ENCODE data around the gene MET. TPM values are rescaled to one million over a fixed set of nuclear protein-coding genes. Genes with fewer than 3 reads are reported as not detected.
"Not testable (repeated sequence)": the region's sequence is repeated elsewhere in the genome, so short reads cannot be mapped to it uniquely, and the experiment has no call there.

The MET gene
- total and polyA plus RNA-seq, 2 of the 13 experiments (the other 11 are each of a cell fraction or from before 2014, with no cell fraction given): 21.8 to 31.5 TPM

DNA sequence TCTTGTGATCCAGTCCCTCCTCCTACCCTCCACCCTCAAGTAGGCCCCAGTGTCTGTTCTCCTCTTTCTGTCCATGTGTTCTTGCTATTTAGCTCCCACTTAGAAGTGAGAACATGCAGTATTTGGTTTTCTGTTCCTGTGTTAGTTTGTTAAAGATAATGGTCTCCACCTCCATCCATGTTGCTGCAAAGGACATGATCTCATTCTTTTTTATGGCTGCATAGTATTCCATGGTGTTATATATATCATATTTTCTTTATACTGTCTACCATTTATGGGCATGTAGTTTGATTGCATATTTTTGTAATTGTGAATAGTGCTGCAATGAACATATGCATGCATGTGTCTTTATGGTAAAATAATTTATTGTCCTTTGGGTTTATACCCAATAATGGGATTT, 12.7 kb upstream of the MET start:
- H2AFZ ChIP-seq (ENCODE audit: low read length); BruUV-seq (replicated peaks); H3K9ac ChIP-seq (ENCODE audit: insufficient read depth, low read depth, low read length); H3K27me3 ChIP-seq (ENCODE audit: control insufficient read depth in 1 of 2, insufficient read depth in 2 of 2, low read length in 2 of 2); H3K27ac ChIP-seq (ENCODE audit: extremely low read length, insufficient read depth, low read length); H3K4me1 ChIP-seq (ENCODE audit: insufficient read depth, low read length); FAIRE-seq; intact Hi-C loops (cut with micrococcal nuclease; ENCODE audit: unreplicated experiment); H3K9me3 ChIP-seq (ENCODE audit: low read length); H4K20me1 ChIP-seq (ENCODE audit: insufficient read depth, low read length); DNase-seq (ENCODE audit: low spot score); POLR2A ChIA-PET; H3K4me2 ChIP-seq (ENCODE audit: low read depth, low read length); in situ Hi-C loops (cut with HindIII; ENCODE audit: extremely low pct_ligation_motif_present, low pct_unique_long_range_greater_than_20kb); ATAC-seq; H3K4me3 ChIP-seq (replicated peaks in 1 of 3; ENCODE audit: insufficient read depth in 1 of 3, low read depth in 2 of 3, low read length in 3 of 3); CTCF ChIA-PET (ENCODE audit: low intra/inter-chr PET ratio, low total read pairs); H3K79me2 ChIP-seq (ENCODE audit: insufficient read depth, low read length); H3K36me3 ChIP-seq (replicated peaks in 1 of 2; ENCODE audit: control insufficient read depth in 1 of 2, insufficient read depth in 2 of 2, low read length in 2 of 2): not testable (repeated sequence)

GRCh38 chr7:116661865-116662264, 10.1 kb upstream of the MET start:
- Histone ChIP-seq H3K9me3 (ENCODE audit: low read length) (no peaks in the 10 kb centered on the region), H3K4me2 (ENCODE audit: low read depth, low read length) (no peak overlapping the region), H3K27ac (ENCODE audit: extremely low read length, insufficient read depth, low read length) (no peak overlapping the region), H3K79me2 (ENCODE audit: insufficient read depth, low read length) (no peaks in the 10 kb centered on the region), H2AFZ (ENCODE audit: low read length) (no peak overlapping the region), H4K20me1 (ENCODE audit: insufficient read depth, low read length) (no peaks in the 10 kb centered on the region), H3K27me3 (ENCODE audit: control insufficient read depth in 1 of 2, insufficient read depth in 2 of 2, low read length in 2 of 2) (no peaks in the 10 kb centered on the region; a peak in 1 of 5 replicates), H3K4me1 (ENCODE audit: insufficient read depth, low read length) (no peaks in the 10 kb centered on the region), H3K36me3 (replicated peaks in 1 of 2; ENCODE audit: control insufficient read depth in 1 of 2, insufficient read depth in 2 of 2, low read length in 2 of 2) (no peaks in the 10 kb centered on the region), H3K4me3 (replicated peaks in 1 of 3; ENCODE audit: insufficient read depth in 1 of 3, low read depth in 2 of 3, low read length in 3 of 3) (no peak overlapping the region), H3K9ac (ENCODE audit: insufficient read depth, low read depth, low read length) (no peak overlapping the region)
- FAIRE-seq (no peak), ATAC-seq (no peak), DNase-seq (ENCODE audit: low spot score) (no peak)
- in situ Hi-C loops (cut with HindIII; ENCODE audit: extremely low pct_ligation_motif_present, low pct_unique_long_range_greater_than_20kb) (no loop called here), intact Hi-C loops (cut with micrococcal nuclease; ENCODE audit: unreplicated experiment) (no loop called here)
- no TSS peak for BruUV-seq (replicated peaks)
- TF ChIP-seq PHF5A (CRISPR knock-in tag; IDR thresholded peaks at IDR 0.05; ENCODE audit: low read depth, unreplicated experiment): no peak
- no peak for TF ChIP-seq NFIB (CRISPR knock-in tag; IDR thresholded peaks at IDR 0.05; ENCODE audit: borderline replicate concordance)
- CTCF ChIA-PET (ENCODE audit: low intra/inter-chr PET ratio, low total read pairs): no interaction called here
- POLR2A ChIA-PET: no interaction called here

DNA sequence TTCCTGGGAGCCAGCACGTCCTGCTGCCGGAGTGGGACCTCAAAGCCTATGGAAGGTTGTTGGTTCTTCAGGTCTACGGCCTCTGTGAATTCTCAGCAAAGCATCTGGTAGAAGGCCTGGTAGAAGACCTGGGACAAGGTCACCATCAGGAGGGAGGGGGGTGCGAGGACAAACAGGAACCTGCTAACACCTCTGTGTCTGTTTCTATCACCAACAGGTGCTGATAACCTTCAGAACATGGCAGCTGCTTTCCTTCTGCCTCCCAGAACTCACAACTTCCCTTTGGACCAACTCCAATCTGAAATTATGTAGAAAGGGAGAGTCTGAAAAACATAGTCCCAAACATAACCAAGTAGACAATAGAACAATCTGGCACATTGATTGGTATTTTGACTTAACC, 8.3 kb upstream of the MET start:
- ChIA-PET POLR2A (no interaction called here), CTCF (ENCODE audit: low intra/inter-chr PET ratio, low total read pairs) (no interaction called here)
- Histone ChIP-seq H3K9ac (ENCODE audit: insufficient read depth, low read depth, low read length) (no peak overlapping the region), H3K27me3 (ENCODE audit: control insufficient read depth in 1 of 2, insufficient read depth in 2 of 2, low read length in 2 of 2) (no peaks in the 10 kb centered on the region), H3K27ac (ENCODE audit: extremely low read length, insufficient read depth, low read length) (no peak overlapping the region), H3K9me3 (ENCODE audit: low read length) (no peaks in the 10 kb centered on the region), H4K20me1 (ENCODE audit: insufficient read depth, low read length) (no peaks in the 10 kb centered on the region), H3K4me3 (replicated peaks in 1 of 3; ENCODE audit: insufficient read depth in 1 of 3, low read depth in 2 of 3, low read length in 3 of 3) (no peak overlapping the region), H2AFZ (ENCODE audit: low read length) (no peak overlapping the region), H3K4me2 (ENCODE audit: low read depth, low read length) (no peak overlapping the region), H3K36me3 (replicated peaks in 1 of 2; ENCODE audit: control insufficient read depth in 1 of 2, insufficient read depth in 2 of 2, low read length in 2 of 2) (no peaks in the 10 kb centered on the region), H3K79me2 (ENCODE audit: insufficient read depth, low read length) (no peaks in the 10 kb centered on the region), H3K4me1 (ENCODE audit: insufficient read depth, low read length) (no peaks in the 10 kb centered on the region)
- FAIRE-seq: no peak
- in situ Hi-C loops (cut with HindIII; ENCODE audit: extremely low pct_ligation_motif_present, low pct_unique_long_range_greater_than_20kb): no loop called here
- no TSS peak for BruUV-seq (replicated peaks)
- intact Hi-C loops (cut with micrococcal nuclease; ENCODE audit: unreplicated experiment): no loop called here
- no peak for DNase-seq (ENCODE audit: low spot score)
- WGBS (ENCODE audit: low lambda C conversion rate): 85% methylated on average over 3 of the region's 4 CpGs
- ATAC-seq: no peak
- TF ChIP-seq JUNB (CRISPR knock-in tag; IDR thresholded peaks at IDR 0.05; ENCODE audit: borderline replicate concordance): no peak
- no peak for TF ChIP-seq PHF21A (CRISPR knock-in tag; IDR thresholded peaks at IDR 0.05)
- TF ChIP-seq GLI4 (CRISPR knock-in tag; IDR thresholded peaks at IDR 0.05; ENCODE audit: borderline replicate concordance): no peak
- TF ChIP-seq ZNF784 (CRISPR knock-in tag; IDR thresholded peaks at IDR 0.05; ENCODE audit: borderline replicate concordance): no peak
- no peak for TF ChIP-seq KLF6 (CRISPR knock-in tag; IDR thresholded peaks at IDR 0.05)
- TF ChIP-seq POLR2A (IDR thresholded peaks at IDR 0.05; ENCODE audit: insufficient read depth in 1 of 2, low read depth in 2 of 2, low read length in 2 of 2): no peak
- no peak for TF ChIP-seq NFYC (CRISPR knock-in tag; IDR thresholded peaks at IDR 0.05)
- no peak for TF ChIP-seq FOXA3 (CRISPR knock-in tag; IDR thresholded peaks at IDR 0.05)
- TF ChIP-seq, protein P1, sequence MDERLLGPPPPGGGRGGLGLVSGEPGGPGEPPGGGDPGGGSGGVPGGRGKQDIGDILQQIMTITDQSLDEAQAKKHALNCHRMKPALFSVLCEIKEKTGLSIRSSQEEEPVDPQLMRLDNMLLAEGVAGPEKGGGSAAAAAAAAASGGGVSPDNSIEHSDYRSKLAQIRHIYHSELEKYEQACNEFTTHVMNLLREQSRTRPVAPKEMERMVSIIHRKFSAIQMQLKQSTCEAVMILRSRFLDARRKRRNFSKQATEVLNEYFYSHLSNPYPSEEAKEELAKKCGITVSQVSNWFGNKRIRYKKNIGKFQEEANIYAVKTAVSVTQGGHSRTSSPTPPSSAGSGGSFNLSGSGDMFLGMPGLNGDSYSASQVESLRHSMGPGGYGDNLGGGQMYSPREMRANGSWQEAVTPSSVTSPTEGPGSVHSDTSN (CRISPR knock-in tag; IDR thresholded peaks at IDR 0.05): no peak

All from HepG2 (cell line).